Brain microvascular endothelial cell (primary cell): ENCODE results near the gene PIP4K2C.
"Not testable (repeated sequence)": the region's sequence is repeated elsewhere in the genome, so short reads cannot be mapped to it uniquely, and the experiment has no call there.

Experiments used
- DNase-seq: peaks from one replicate; pipeline ENCODE4 v3.0.0-alpha.2; 2020
- H3K27ac ChIP-seq: fragments of 250-450 bp; sonication (Bioruptor Pico); 2 replicates; pipeline ENCODE4 v1.5.1; 2020; ENCODE audit warnings: mild to moderate bottlenecking, moderate library complexity
- H3K27me3 ChIP-seq: fragments of 250-450 bp; sonication (Bioruptor Pico); replicated peaks from 2 replicates; pipeline ENCODE4 v1.5.1; 2020; ENCODE audit warnings: mild to moderate bottlenecking
- H3K36me3 ChIP-seq: fragments of 250-450 bp; sonication (Bioruptor Pico); replicated peaks from 2 replicates; pipeline ENCODE4 v1.5.1; 2020; ENCODE audit warnings: mild to moderate bottlenecking
- H3K4me3 ChIP-seq: 2 replicates; pipeline ENCODE4 v1.5.1; 2011; ENCODE audit warnings: low read depth, mild to moderate bottlenecking, control low read depth, low read length, moderate library complexity
- in situ Hi-C: cut with HindIII; loops from 2 replicates; pipeline ENCODE4 v1.10.0; 2017; ENCODE audit warnings: low sequenced_read_pairs, low pct_ligation_motif_present
- TF ChIP-seq, protein P1 (sequence below): IDR thresholded peaks from 2 replicates; pipeline ENCODE4 v1.5.1; 2011; ENCODE audit warnings: low read depth, mild to moderate bottlenecking, moderate library complexity, low read length, control low read depth, inconsistent platforms; ENCODE audit errors: missing control alignments

The PIP4K2C gene

DNA sequence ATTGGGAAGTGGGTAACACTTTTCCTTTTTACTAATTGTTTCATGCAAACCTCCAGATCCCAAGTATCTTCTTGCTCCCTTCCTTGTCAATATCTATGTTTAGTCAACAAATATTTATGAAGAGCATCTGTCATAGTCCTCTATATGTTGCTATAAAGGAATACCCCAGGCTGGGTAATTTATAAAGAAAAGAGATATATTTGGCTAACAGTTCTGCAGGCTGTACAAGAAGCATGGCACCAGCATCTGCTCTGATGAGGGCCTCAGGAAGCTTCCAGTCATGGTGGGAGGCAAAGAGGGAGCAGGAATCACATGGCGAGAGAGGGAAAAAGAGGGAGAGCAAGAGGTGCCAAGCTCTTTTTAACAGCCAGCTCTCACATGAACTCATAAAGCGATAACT, 36.5 kb upstream of the PIP4K2C start:
- TF ChIP-seq, protein P1, sequence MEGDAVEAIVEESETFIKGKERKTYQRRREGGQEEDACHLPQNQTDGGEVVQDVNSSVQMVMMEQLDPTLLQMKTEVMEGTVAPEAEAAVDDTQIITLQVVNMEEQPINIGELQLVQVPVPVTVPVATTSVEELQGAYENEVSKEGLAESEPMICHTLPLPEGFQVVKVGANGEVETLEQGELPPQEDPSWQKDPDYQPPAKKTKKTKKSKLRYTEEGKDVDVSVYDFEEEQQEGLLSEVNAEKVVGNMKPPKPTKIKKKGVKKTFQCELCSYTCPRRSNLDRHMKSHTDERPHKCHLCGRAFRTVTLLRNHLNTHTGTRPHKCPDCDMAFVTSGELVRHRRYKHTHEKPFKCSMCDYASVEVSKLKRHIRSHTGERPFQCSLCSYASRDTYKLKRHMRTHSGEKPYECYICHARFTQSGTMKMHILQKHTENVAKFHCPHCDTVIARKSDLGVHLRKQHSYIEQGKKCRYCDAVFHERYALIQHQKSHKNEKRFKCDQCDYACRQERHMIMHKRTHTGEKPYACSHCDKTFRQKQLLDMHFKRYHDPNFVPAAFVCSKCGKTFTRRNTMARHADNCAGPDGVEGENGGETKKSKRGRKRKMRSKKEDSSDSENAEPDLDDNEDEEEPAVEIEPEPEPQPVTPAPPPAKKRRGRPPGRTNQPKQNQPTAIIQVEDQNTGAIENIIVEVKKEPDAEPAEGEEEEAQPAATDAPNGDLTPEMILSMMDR, result no peak
- no peak overlapping the region for H3K4me3 ChIP-seq
- DNase-seq, result no peak
- peaks cover 7% of the 10 kb centered on the region for H3K27me3 ChIP-seq
- H3K36me3 ChIP-seq, result no peaks in the 10 kb centered on the region
- H3K27ac ChIP-seq, result no peak overlapping the region
- in situ Hi-C loops, result no loop called here

DNA sequence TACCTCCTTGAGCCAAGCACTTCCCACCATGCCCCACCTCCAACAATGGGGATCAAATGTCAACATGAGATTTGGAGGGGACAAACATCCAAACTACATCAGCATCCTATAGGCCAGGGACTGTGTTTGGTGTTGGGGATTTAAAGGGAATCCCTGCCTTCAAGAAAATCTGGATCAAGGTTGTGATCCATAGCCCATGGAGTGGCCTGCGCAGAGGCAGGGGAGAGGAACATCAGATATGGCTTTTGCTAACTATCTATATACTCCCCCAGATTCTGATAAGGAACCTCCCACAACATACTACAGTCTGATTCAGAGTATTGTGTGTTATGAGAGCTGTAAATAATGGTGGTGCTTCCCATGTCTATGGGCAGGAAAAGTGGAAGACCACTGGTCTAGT, 36.1 kb upstream of the PIP4K2C start:
- Histone ChIP-seq H3K4me3 (no peak overlapping the region), H3K27ac (no peak overlapping the region), H3K27me3 (peaks cover 6% of the 10 kb centered on the region), H3K36me3 (no peaks in the 10 kb centered on the region)
- in situ Hi-C loops, result no loop called here
- DNase-seq, result no peak
- TF ChIP-seq, protein P1, result no peak

DNA sequence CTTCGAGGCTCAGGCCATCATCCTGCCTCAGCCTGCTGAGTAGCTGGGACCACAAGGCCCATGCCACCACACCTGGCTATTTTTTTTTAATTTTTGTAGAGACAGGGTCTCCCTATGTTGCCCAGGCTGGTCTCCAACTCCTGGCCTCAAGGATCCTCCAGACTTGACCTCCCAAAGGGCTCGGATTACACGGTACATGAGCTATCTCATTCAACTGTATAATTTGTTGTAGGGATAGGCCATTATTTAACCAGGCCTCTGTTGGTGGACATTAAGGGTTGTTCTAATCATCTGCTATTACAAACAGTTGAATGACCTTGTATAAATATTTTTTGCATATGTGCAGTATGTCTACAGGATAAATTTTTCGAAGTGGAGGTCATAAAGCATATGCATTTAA, 32.1 kb upstream of the PIP4K2C start:
- no peaks in the 10 kb centered on the region for H3K36me3 ChIP-seq
- no peaks in the 10 kb centered on the region for H3K27me3 ChIP-seq
- no peak overlapping the region for H3K4me3 ChIP-seq
- H3K27ac ChIP-seq, result no peak overlapping the region
- in situ Hi-C loops, result no loop called here
- TF ChIP-seq, protein P1, result no peak
- no peak for DNase-seq

DNA sequence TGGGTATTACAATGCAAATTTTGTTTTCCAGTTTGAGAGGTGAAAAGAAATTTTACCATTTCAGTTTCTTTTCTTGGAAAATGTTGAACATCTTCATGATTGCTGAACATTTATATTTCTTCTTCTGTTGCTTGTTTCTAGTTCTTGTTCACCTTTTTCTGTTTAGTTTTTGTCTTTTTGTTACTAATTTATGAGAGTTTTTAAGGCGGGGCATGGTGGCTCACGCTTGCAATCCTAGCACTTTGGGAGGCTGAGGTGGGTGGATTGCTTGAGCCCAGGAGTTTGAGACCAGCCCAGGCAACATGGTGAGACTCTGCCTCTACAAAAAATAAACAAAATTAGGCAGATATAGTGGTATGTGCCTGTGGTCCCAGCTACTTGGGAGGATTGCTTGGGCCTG, 30.5 kb upstream of the PIP4K2C start:
- no peak for DNase-seq
- TF ChIP-seq, protein P1, result no peak
- no peak overlapping the region for H3K27ac ChIP-seq
- no peaks in the 10 kb centered on the region for H3K36me3 ChIP-seq
- no peak overlapping the region for H3K4me3 ChIP-seq
- in situ Hi-C loops, result no loop called here
- no peaks in the 10 kb centered on the region for H3K27me3 ChIP-seq

DNA sequence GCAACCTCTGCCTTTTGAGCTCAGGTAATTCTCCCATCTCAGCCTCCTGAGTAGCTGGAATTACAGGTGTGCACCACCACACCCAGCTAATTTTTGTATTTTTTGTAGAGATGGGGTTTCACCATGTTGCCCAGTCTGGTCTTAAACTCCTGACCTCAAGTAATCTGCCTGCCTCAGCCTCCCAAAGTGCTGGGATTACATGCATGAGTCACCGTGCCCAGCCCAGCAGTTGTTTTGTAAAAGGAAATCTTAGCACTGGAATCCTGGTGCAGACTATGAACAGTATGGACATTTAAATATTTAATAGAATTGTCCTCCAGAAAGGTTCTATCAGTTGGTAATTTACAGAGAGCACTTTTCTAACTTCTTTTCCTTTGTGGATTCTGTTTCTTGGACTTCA, 29.9 kb upstream of the PIP4K2C start:
- in situ Hi-C loops, H3K27me3 ChIP-seq, H3K36me3 ChIP-seq, H3K4me3 ChIP-seq, H3K27ac ChIP-seq: not testable (repeated sequence)
- DNase-seq, result peak; percentile 42

DNA sequence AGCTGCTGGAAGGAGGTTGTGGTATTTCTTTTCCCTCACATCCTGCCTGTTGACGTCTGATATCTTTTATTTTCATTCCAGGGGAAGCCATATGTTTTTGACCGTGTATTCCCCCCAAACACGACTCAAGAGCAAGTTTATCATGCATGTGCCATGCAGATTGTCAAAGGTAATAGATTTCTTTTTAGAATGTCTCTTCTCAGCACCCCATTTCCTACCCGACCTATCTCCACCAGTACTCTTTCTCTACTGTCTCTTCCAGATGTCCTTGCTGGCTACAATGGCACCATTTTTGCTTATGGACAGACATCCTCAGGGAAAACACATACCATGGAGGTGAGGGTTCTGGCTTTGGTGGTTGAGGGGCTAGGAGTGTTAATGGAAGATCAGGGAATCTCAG, 27.6 kb upstream of the PIP4K2C start:
- no peaks in the 10 kb centered on the region for H3K36me3 ChIP-seq
- H3K4me3 ChIP-seq, result no peak overlapping the region
- DNase-seq, result no peak
- TF ChIP-seq, protein P1, result no peak
- no peaks in the 10 kb centered on the region for H3K27me3 ChIP-seq
- no peak overlapping the region for H3K27ac ChIP-seq
- in situ Hi-C loops, result no loop called here
